GM19463 (cell line): ENCODE measurements around the gene RPS2.

ENCODE experiments used
- ATAC-seq: cut with Tn5 transposase; IDR thresholded peaks from one replicate; pipeline ENCODE4 v1.9.1; 2021; ENCODE audit warnings: mild to moderate bottlenecking, moderate library complexity; ENCODE audit not compliant: unreplicated experiment

The RPS2 gene

DNA sequence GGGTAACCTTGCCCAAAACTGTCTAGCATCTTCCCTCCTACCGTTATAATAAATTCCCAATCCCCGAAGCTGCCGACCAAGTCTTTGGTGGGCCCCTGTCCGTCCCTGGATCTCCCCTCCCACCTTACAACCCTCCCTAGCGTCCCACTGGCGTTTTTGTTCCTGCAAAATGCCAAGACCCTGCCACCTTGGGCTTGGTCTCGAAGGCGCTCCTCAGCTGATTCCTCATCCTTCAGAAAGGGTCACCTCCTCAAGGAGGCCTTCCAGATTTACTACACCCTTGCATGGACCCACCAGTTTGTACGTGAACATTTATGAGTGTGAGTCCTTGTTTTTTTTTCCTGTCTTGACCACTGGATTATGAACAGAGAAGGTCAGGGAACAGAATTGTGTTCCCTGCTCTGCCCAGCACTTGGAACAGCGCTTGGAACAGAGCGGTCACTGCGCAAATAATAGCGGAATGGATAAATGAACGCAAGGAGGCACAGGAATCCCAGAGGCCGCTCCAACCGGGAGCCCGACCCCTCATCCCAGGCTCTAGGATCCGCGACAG is 18.4 kb upstream of the RPS2 start:
- ATAC-seq, result no peak

DNA sequence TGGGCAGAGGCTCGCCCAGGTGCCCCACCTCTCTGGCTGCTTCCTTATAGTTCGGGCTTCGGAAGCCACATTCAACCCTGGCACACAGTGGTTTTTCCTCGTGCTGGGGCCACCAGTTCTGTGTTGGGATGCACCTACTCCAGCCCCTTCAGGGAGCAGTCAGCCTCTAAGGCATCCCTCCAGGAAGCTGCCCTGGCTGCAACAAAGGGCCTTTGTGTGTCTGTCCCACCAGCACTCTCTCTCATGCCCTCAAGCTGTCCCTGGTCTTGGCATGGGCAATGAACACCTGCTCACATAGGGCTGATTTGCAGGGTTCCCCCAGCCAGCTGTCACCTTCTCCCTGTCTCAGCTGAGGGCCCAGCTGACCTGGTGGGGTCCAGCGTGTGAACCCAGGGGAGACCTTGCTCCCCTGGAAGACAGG is 17.4 kb upstream of the RPS2 start:
- ATAC-seq, result no peak

DNA sequence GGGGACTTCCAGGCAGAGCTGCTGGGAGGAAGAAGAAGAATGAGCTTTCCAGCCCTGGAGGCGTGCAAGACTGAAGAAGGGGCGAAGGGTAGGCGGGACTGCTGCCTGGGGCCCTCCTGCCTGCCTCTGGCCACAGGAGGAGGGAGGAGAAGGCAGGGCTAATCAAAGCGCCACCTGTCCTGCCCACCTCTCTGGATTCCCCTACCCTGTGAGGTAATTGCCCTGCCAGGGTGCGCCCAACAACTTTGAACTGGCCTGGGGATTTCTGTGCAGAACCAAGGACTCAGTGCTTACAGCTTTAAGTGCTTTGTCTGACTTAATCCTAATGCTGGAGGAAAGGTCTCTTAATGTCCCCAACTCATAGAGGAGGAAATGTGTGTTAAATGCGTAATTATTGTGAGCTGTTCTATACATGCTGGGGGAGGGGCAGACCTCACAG is 16.8 kb upstream of the RPS2 start, which contains the start of gene NOXO1:
NOXO1 (minus strand) TSS at position 72 of the 439 bp plus-strand sequence. CDS start 290 bp downstream, outside the sequence.
- ATAC-seq, result no peak

DNA sequence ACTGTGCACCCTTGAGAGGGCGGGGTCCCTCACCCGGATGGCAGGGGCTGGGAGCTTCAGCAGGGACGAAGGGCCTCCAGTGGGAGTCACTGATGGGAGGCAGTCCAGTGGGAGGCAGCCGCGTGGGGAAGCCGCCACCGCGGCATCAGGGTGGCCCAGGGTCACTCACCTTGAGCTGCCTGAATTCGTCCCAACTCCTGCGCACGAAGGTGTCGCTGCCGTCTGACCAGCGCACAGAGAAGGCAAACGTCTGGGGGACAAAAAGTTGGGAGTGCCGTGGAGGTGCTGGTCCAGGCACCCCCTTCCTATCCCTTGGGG is 16.1 kb upstream of the RPS2 start:
- no peak for ATAC-seq

DNA sequence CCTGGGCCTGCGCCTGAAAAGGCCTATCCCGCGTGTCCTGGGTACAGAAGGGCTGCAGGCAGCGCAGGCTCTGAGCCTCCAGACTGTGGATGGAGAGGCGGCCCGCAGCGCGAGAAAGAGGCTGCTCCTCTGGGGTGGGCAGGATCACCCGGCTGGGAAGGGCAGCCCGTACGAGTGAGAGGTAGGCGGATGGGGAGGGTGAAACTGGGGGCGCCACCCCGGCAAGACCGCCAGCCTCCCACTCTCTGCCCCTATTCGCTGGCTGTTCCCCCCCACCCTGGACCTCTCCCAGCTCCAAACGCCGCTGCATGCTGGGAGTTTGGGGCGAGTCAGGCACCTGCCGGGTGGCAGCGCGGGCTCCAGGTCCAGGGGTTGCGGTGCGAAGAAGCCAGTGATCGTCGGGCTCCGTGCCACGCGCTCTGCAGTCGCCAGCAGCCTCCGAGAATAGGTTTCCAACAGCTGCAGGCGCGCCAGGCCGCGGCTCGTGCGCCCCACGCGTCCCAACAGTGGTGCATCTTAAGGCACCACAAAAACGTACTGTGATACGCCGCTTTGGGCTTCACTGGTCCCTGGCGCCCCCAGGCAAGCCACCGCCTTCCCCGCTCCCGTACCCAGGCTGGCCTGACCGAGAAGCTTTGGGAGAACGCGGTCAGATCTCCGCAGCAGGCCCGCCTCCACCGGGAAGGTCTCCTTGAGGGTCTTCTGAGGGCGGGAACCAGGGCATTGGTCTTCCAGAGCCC is 15.6 kb upstream of the RPS2 start:
- ATAC-seq, result no peak

DNA sequence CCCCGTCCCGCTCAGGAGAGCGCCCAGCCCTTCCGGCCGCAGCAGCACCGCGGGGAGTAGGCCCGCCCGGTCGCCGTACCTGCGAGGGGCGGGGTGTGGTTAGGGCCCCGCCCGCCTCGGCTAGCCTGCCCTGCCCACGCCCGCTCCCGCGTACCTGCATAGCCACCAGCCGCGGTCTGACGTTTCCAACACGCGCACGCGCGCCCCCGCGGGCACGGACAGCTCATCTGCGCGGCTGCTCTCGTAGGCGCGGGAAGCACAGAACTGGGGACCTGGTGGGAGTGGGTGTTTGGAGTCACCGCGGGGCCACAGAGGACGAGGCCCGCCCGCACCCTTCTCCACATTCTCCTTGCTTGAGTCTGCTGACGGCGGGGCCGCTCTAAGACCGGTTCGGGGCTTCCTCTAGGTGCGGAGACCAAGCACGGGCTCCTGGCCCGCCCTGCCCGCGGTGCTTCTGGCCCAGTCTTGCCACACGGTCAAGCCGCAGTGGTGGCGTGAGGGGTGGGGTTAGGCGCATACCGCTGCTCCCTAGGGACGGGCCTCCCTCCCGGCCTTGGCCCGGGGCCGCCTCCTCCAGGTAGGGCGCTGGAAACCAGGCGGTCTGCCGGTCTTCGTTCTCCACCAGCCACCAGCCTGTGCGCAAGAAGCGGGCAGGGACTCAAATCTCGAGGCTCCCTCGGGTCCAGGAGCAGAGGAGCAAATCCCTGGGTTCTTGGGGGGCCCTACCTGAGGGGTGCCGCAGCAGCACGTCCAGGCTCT is 14.8 kb upstream of the RPS2 start:
- no peak for ATAC-seq

DNA sequence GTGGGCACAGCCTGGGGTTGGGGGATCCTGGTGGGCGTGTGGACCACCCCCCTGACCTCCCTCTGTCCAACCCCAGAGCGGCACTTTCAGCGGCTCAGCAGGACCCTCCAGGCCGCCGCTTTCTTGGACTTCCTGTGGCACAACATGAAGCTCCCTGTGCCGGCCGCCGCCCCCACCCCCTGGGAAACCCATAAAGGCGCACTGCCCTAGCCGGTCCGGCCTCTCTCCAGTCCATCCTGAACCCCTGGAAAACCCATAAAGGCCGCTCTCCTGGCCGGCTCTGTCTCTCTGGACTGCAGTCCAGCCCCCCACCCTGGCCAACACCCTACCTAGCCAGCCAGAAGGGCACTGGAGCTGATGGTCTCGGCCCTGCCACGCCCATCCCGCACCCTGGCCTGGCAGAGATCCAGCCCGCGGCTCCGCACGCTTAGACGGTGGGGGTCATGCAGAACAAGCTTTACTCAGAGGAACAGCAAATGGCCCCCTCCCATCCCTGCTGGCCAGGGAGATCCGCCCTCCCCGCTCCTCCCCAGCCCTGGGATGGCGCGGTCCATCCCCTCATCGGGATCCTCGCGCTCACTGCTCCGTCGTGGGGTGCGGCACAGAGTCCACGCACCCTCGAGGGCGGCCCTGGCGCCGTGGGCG is 14.0 kb upstream of the RPS2 start:
- ATAC-seq, result no peak

DNA sequence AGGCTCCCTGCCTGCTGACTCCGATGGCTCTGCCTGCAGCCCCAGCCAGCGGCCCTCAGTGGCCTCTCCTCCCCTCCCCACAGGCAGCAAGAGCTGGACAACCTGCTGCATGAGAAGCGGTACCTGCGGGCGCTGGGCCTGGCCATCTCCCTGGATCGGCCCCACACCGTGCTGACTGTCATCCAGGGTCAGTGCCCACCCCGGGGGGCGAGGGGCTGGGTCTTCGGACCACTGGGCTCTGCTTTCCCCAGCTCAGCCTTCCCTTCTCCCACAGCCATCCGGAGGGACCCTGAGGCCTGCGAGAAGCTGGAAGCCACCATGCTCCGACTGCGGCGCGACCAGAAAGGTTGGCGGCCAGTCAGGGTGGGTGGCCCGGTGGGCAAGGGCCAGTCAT is 13.2 kb upstream of the RPS2 start:
- ATAC-seq, result no peak

DNA sequence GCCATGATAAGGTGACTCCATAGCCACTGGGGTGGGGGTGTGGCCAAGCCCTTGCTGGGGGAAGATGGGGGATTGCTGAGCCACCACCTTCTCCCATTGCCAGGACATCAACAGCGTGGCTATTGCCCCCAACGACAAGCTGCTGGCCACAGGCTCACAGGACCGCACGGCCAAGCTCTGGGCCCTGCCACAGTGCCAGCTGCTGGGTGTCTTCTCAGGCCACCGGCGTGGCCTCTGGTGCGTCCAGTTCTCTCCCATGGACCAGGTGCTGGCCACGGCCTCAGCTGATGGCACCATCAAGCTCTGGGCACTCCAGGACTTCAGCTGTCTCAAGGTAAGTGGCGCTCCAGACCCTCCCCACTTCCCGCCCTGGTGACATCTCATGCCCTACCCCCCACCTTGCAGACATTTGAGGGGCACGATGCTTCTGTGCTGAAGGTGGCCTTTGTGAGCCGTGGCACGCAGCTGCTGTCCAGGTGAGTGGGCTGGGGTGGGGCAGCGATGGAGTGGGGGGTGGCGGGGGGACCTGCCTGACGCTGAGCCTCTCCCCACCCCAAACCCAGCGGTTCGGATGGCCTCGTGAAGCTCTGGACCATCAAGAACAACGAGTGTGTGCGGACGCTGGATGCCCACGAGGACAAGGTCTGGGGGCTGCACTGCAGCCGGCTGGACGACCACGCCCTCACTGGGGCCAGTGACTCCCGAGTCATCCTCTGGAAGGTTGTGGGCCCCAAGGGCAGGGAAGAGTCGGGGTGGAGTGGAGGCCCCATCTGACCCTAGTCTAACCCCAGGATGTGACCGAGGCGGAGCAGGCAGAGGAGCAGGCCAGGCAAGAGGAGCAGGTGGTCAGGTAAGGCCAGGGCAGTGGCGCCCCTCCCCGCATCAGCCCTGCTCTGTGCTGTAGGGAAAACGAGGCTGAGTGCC is 12.6 kb upstream of the RPS2 start:
- no peak for ATAC-seq

DNA sequence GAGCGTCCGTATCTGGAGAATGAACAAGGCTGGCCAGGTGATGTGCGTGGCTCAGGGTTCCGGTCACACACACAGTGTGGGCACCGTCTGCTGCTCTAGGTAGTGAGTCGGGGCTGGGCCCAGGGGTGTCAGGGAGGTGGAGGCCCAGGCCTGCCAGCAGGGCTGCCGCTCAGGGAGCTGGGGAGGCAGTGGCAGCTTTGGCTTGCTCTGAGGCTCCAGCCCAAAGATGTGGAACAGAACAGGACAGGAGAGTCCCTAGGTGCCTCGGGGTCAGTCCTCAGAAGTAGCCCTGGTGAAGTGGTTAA is 11.5 kb upstream of the RPS2 start:
- no peak for ATAC-seq

DNA sequence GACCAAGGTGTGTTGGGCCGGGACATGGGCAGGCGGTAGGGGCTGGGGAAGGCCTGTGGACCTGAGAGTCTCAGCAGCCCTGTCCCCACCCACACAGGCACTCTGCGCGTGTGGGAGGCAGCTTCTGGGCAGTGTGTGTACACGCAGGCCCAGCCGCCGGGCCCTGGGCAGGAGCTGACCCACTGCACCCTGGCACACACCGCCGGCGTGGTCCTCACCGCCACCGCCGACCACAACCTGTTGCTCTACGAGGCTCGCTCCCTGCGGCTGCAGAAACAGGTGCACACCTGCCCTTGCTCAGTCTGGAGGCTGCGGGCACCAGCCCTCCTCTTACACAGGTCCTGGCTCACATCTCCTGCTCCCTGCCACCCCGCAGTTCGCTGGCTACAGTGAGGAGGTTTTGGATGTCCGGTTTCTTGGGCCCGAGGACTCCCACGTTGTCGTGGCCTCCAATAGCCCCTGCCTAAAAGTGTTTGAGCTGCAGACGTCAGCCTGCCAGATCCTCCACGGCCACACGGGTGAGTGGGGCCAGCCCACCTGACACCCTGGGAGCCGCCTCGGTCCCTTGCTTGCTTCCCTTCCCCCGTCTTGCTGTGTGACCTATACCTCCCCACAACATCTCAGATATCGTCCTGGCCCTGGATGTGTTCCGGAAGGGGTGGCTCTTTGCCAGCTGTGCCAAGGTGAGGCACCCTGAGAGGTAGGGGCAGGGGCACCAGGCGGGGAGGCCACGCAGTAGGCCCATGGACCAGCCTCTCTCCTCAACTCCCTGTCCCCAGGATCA is 11.0 kb upstream of the RPS2 start:
- no peak for ATAC-seq

DNA sequence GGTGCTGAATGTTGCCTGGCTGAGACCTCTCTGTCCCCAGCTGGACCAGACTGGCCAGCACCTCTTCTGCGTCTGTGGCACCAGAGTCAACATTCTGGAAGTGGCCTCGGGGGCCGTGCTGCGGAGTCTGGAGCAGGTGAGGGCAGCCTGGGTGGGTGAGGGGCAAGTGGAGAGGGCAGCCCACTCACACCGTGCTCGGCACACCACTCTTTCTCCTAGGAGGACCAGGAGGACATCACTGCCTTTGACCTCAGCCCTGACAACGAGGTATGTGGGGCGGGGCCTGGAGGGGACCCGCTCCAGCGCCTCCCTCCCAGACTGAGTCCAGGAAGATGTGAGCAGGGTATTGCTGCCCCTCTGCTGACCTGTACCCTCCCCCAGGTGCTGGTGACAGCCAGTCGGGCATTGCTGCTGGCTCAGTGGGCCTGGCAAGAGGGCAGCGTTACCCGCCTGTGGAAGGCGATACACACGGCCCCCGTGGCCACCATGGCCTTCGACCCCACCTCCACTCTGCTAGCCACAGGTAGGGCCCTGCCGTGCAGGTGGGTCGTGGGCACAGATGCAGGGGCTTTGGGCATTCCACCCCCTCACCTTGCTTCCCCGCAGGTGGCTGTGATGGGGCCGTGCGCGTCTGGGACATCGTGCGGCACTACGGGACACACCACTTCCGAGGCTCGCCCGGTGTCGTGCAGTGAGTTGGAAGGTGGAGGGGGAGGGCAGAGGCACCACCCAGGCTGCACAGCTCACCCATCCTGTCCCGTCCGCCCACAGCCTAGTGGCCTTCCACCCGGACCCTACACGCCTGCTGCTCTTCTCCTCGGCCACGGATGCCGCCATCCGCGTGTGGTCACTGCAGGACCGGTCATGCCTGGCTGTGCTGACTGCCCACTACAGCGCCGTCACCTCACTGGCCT is 9.8 kb upstream of the RPS2 start:
- no peak for ATAC-seq

DNA sequence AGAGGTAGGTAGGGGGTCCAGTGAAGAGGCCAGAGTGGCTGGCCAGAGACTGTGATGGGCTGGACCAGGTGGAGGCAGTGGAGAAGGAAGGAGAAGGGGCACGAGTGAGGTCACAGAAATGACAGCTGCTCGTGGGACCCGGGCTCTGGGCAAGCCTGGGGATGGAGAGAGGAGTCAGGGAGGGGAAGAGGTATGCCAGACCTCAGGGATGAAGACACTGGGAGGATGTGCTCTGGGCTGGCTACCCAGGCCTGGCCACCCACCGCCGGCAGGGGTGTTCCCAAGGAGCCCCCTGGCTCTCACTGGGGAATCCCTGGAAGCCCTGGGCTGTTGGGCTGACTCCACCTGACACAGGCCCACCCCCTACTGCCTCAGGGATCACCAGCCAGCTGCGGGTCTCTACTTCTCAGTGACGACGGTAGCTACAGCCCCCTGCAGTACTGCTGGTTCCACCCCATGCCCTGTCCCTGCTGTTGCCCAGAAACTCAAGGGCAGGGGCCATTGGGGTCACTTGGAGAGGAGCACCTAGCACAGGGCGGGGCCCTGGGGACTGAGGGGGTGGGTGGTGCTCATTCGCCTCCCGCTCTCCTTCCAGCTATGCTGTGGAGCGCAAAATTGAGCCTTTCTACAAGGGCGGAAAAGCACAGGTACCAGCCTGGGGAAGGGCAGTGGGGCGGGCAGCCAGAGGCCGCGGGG is 9.0 kb upstream of the RPS2 start:
- ATAC-seq, result no peak

DNA sequence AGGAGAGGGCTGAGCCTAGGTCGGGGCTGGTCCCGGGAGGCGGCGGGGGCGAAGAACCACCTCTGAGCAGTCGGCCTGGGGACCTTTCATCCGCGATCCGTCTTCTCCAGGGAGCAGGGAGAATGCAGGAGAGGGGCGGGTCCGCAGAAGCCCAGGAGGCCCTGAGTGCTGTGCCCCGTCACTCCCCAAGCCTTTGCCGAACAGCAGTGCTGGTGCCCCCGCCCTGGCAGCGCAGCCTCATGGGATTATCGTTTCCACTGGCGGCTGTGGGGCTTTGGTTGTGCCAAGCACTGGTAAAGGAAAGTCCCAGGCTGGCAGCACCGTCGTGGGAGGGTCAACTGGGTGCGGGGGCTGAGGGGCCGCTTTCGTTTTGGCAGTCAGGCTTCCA is 7.9 kb upstream of the RPS2 start:
- ATAC-seq, result no peak

DNA sequence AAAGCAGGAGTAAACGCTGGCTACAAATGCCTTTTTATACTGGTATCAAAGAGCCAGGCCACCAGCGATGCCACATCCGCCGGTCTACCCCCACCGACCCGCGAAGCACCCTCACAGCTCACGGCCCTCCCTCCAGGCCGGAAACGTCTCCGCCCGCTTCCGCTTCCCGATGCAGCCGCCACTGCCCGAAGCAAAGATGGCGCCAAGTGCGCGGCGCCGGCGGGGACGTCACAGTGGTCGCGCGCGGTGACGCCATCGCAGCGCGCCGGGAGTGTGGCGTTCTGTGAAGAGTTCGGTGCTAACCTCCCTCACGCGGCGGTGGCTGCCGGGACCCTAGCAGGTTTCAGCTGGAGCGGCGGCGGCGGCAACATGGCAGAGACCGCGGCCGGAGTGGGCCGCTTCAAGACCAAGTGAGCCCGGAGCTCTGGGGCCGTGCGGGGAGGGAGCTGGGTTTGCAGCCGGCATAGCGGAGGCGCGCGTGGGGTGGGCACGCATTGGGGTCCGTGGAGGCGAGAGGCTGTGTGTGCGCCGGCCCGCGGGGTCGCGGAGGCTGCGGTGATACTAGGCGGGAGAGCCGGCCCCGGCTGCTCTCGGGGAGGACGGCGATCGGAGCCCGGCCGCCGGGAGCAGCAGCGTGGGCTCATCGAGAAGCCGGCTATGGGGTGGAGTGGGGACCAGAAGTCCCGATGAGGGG is 7.3 kb upstream of the RPS2 start, which contains the start of gene TBL3:
TBL3 (plus strand) TSS at position 258 of the 694 bp plus-strand sequence; CDS start at position 370, 112 bp downstream.
- ATAC-seq, result peak; percentile 90

DNA sequence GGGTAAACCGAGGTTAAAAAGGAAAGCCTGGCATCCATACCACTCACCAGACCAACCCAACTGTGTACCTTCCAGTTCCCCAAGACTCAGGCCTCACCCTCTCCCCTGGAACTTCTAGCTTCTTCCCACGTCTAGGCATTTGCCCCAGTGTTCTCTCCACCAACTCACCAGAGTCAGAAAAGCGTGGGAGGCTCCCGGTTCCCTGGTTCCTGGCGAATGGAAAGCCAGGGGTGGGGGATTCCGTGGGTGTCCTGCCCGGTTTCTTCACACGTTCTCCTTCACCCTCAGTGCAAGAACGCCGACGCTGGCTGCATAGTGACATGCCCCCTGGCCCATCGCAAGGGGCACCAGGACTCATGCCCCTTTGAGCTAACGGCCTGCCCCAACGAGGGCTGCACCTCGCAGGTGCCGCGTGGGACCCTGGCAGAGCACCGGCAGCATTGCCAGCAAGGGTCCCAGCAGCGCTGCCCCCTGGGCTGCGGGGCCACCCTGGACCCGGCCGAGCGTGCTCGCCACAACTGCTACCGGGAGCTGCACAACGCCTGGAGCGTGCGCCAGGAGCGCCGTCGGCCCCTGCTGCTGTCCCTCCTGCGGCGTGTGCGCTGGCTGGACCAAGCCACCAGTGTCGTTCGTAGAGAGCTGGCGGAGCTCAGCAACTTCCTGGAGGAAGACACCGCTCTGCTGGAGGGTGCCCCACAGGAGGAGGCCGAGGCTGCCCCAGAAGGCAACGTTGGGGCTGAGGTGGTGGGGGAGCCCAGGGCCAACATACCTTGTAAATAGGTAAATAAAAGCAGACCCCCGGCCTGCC is 3.7 kb upstream of the RPS2 start:
- ATAC-seq, result no peak

DNA sequence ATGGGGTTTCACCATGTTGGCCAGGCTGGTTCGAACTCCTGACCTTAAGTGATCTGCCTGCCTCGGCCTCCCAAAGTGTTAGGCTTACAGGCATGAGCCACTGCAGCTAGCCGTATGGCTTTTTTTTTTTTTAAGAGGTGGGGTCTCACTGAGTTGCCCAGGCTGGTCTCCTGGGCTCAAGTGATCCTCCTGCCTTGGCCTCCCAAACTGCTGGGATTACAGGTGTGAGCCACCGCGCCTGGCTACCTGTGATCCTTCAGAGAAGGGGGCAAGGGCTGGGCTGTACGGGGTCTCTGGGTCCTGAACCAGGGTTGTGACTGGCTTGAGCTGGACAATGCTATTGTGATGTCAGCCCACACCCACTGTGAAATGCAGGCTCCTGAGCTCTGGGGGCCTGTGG is 1.8 kb upstream of the RPS2 start, which contains the start of gene RNF151:
RNF151 (plus strand) TSS at position 397 of the 400 bp plus-strand sequence. CDS start 26 bp downstream, outside the sequence.
- ATAC-seq, result no peak
